GM12878 (cell line): ENCODE data around the gene FCER2. TPM values are rescaled to one million over a fixed set of nuclear protein-coding genes. Genes with fewer than 3 reads are reported as not detected.

Source experiments
- ATAC-seq: fragments of 200-7000 bp; cut with Tn5 transposase; 3 replicates; pipeline ENCODE4 v1.9.1; 2020; ENCODE audit warnings: mild to moderate bottlenecking, moderate library complexity
- BruUV-seq: library from RNA; stranded (reverse); fragments of 400-500 nt; replicated peaks from 2 replicates; lab custom pipeline; 2021; lab: Mats Ljungman, UMichigan
- CTCF ChIA-PET: fragments of 300-600 bp; sonication (Branson Sonifier 250); formaldehyde crosslinking; extraction: SDS; loops from one replicate; lab custom pipeline; 2021; ENCODE audit warnings: inconsistent platforms; lab: Yijun Ruan, JAX
- POLR2A ChIA-PET: fragments of 350-600 bp; formaldehyde crosslinking; extraction: SDS; loops from one replicate; lab custom pipeline; 2021; ENCODE audit warnings: inconsistent platforms; lab: Charles Lee
- RAD21 ChIA-PET: fragments of 300-600 bp; sonication (Branson Sonifier 250); formaldehyde crosslinking; loops from one replicate; lab custom pipeline; 2023; ENCODE audit warnings: antibody characterized with exemption; ENCODE audit not compliant: unreplicated experiment; lab: Charles Lee
- SMC1A ChIA-PET: fragments of 300-600 bp; sonication (Branson Sonifier 250); formaldehyde crosslinking; loops from one replicate; lab custom pipeline; 2023; ENCODE audit not compliant: unreplicated experiment, uncharacterized antibody; lab: Charles Lee
- DNase-seq: peaks from one replicate; pipeline ENCODE4 v3.0.0-alpha.2; 2011; ENCODE audit warnings: low read depth, low spot score
- FAIRE-seq: peaks from 3 replicates; lab custom pipeline; 2011; peaks lifted over from hg19 to GRCh38; lab: Jason Lieb, UNC
- H2AFZ ChIP-seq: 2 replicates; pipeline ENCODE4 v1.6.0; 2011; ENCODE audit warnings: low read depth, low read length, control low read depth; ENCODE audit not compliant: control insufficient read depth
- H3K27ac ChIP-seq: 2 replicates; pipeline ENCODE4 v1.5.1; 2011; ENCODE audit warnings: control low read depth; ENCODE audit not compliant: control insufficient read depth, insufficient read depth
- H3K27me3 ChIP-seq, 2 experiments: replicated peaks in 1 of 2; 2 replicates each; pipeline versions ENCODE4 v1.6.0 to v1.6.1; 2011; ENCODE audit warnings: low read length in 1 of 2; ENCODE audit not compliant: control insufficient read depth in 2 of 2, insufficient read depth in 2 of 2
- H3K36me3 ChIP-seq, 2 experiments: 2 replicates each; pipeline ENCODE4 v1.5.1; 2011; ENCODE audit warnings: low read length in 1 of 2; ENCODE audit not compliant: control insufficient read depth in 2 of 2, insufficient read depth in 2 of 2
- H3K4me1 ChIP-seq: 2 replicates; pipeline ENCODE4 v1.6.1; 2011; ENCODE audit warnings: mild to moderate bottlenecking, low read length, moderate library complexity, mixed read lengths; ENCODE audit not compliant: control insufficient read depth, insufficient read depth
- H3K4me2 ChIP-seq: 2 replicates; pipeline ENCODE4 v1.6.0; 2011; ENCODE audit warnings: control low read depth; ENCODE audit not compliant: control insufficient read depth, insufficient read depth
- H3K4me3 ChIP-seq: fragments of 200-600 bp; sonication (generic); 2 replicates; pipeline ENCODE4 v1.5.1; 2016
- H3K79me2 ChIP-seq: 2 replicates; pipeline ENCODE4 v1.6.0; 2011; ENCODE audit warnings: low read length; ENCODE audit not compliant: control insufficient read depth, insufficient read depth
- H3K9ac ChIP-seq: 2 replicates; pipeline ENCODE4 v1.8.0; 2011; ENCODE audit warnings: low read length, control low read depth, mixed read lengths; ENCODE audit not compliant: control insufficient read depth, insufficient read depth
- H3K9me3 ChIP-seq: replicated peaks from 3 replicates; pipeline ENCODE4 v1.5.1; 2011; ENCODE audit warnings: mild to moderate bottlenecking, low read length; ENCODE audit not compliant: control insufficient read depth, insufficient read depth
- H4K20me1 ChIP-seq: 2 replicates; pipeline ENCODE4 v1.6.0; 2011; ENCODE audit not compliant: control insufficient read depth, insufficient read depth
- ATF7 ChIP-seq: fragments of 450-650 bp; IDR thresholded peaks from 2 replicates; pipeline ENCODE4 v1.6.1; 2016; ENCODE audit warnings: low read depth, mild to moderate bottlenecking
- BHLHE40 ChIP-seq, 2 experiments: fragments of 450-650 bp in 1 of 2; IDR thresholded peaks; 2 replicates each; pipeline ENCODE4 v1.6.1; 2011 to 2017; ENCODE audit warnings: low read depth in 2 of 2, borderline replicate concordance in 1 of 2, improper control_type of control experiment in 1 of 2, low read length in 1 of 2, mild to moderate bottlenecking in 1 of 2
- E4F1 ChIP-seq: fragments of 450-650 bp; IDR thresholded peaks from 2 replicates; pipeline ENCODE4 v1.6.1; 2018; ENCODE audit warnings: borderline replicate concordance, mild to moderate bottlenecking; ENCODE audit not compliant: partially characterized antibody
- HDGF ChIP-seq: fragments of 450-650 bp; IDR thresholded peaks from 2 replicates; pipeline ENCODE4 v1.6.1; 2016; ENCODE audit warnings: antibody characterized with exemption
- NFXL1 ChIP-seq: fragments of 450-650 bp; IDR thresholded peaks from 2 replicates; pipeline ENCODE4 v1.6.1; 2017; ENCODE audit warnings: antibody characterized with exemption, mild to moderate bottlenecking, borderline replicate concordance
- PAX8 ChIP-seq: fragments of 450-650 bp; IDR thresholded peaks from 2 replicates; pipeline ENCODE4 v1.6.1; 2017; ENCODE audit warnings: mild to moderate bottlenecking, moderate library complexity
- PKNOX1 ChIP-seq: fragments of 450-650 bp; IDR thresholded peaks from 2 replicates; pipeline ENCODE4 v1.6.1; 2016; ENCODE audit warnings: mild to moderate bottlenecking
- POLR2A ChIP-seq: IDR thresholded peaks from 2 replicates; pipeline ENCODE4 v1.6.1; 2011; ENCODE audit warnings: low read depth, mild to moderate bottlenecking, low read length
- RELA ChIP-seq: fragments of 450-650 bp; IDR thresholded peaks from 2 replicates; pipeline ENCODE4 v1.8.0; 2014; ENCODE audit warnings: borderline replicate concordance; ENCODE audit not compliant: partially characterized antibody
- in situ Hi-C: fragments of 300-500 bp; cut with MboI; formaldehyde crosslinking; loops from 9 replicates; pipeline ENCODE4 v1.14.3; 2018; ENCODE audit warnings: mixed read lengths
- intact Hi-C: fragments of 100-400 bp; cut with micrococcal nuclease; formaldehyde crosslinking; loops from one replicate; pipeline ENCODE4 v1.14.2; 2022; ENCODE audit not compliant: unreplicated experiment
- polyA plus RNA-seq, 11 experiments: library from polyadenylated mRNA; depleted of rRNA in 4 of 11; unstranded in 6 of 11; stranded (reverse) in 5 of 11; fragments of >200 nt; fragmentation: Nextera tagmentation in 4 of 11; fragmentation: Illumina TruSeq in 1 of 11; extraction: Ambion mirVana in 4 of 11; extraction: Trizol in 1 of 11; gene quantifications; 1 replicate in 1 of 11; 2 replicates in 10 of 11; pipeline versions ENCODE4 v1.2.1 to v1.2.3, GENCODE V29; 2011 to 2016; ENCODE audit warnings: inconsistent platforms in 2 of 11, missing spikeins in 2 of 11, low read depth in 1 of 11
- total RNA-seq, 4 experiments: library from RNA; depleted of rRNA in 3 of 4; stranded (reverse); fragments of >200 nt in 3 of 4; fragmentation: Illumina TruSeq in 1 of 4; extraction: Trizol in 1 of 4; gene quantifications; 2 replicates each; pipeline versions ENCODE4 v1.2.1 to v1.2.3, GENCODE V29; 2013 to 2021
- TF ChIP-seq, protein P1 (sequence below): fragments of 450-650 bp; IDR thresholded peaks from 2 replicates; pipeline ENCODE4 v1.6.1; 2017; ENCODE audit warnings: borderline replicate concordance

Gene FCER2
- total and polyA plus RNA-seq, 10 of the 15 experiments (the other 5 are each of a cell fraction or from before 2014, with no cell fraction given): 44.0 to 424 (median 241) TPM

GRCh38 chr19:7691497-7691896, 10.4 kb downstream of the FCER2 start:
- ChIA-PET SMC1A (interaction anchor here (0.5 to 1.9 kb wide), 3 partner anchors 8 to 108 kb away, joined by 3 to 8 read pairs (median 4); no protein-coding TSS in a partner anchor), RAD21 (interaction anchor here (1.4 kb wide), 1 partner anchor 10 kb away, joined by 4 read pairs; the partner anchor contains the start of gene FCER2), CTCF (interaction anchor here (1.0 kb wide), 1 partner anchor 8 kb away, joined by 3 read pairs; no protein-coding TSS in a partner anchor), POLR2A (no interaction called here)
- H3K9me3 ChIP-seq: peaks cover 5% of the 10 kb centered on the region; the same call in 1 of the 3 replicates
- ATAC-seq: no peak
- H3K4me2 ChIP-seq: peak overlapping the region; percentile 45
- H3K9ac ChIP-seq: no peak overlapping the region
- in situ Hi-C loops (no loop called here), intact Hi-C loops (loop anchor here (5.0 kb wide), 1 partner anchor 61 kb away; no protein-coding TSS in a partner anchor)
- no peak overlapping the region for H2AFZ ChIP-seq
- H3K4me3 ChIP-seq: 0 out of 2 replicates have a peak overlapping the region, but pooled peaks have one; percentile 1
- BruUV-seq: no TSS peak
- DNase-seq: no peak
- H3K79me2 ChIP-seq: peaks cover 54% of the 10 kb centered on the region
- no peak overlapping the region for H3K27ac ChIP-seq
- H3K27me3 ChIP-seq: no peaks in the 10 kb centered on the region
- peaks cover 17 to 29% of the 10 kb centered on the region in 2 experiments; a peak in 3 of 4 replicates for H3K36me3 ChIP-seq
- peaks cover 31% of the 10 kb centered on the region for H3K4me1 ChIP-seq
- peaks cover 2% of the 10 kb centered on the region; the same call in 1 of the 2 replicates for H4K20me1 ChIP-seq
- FAIRE-seq: no peak
- TF ChIP-seq, protein P1, sequence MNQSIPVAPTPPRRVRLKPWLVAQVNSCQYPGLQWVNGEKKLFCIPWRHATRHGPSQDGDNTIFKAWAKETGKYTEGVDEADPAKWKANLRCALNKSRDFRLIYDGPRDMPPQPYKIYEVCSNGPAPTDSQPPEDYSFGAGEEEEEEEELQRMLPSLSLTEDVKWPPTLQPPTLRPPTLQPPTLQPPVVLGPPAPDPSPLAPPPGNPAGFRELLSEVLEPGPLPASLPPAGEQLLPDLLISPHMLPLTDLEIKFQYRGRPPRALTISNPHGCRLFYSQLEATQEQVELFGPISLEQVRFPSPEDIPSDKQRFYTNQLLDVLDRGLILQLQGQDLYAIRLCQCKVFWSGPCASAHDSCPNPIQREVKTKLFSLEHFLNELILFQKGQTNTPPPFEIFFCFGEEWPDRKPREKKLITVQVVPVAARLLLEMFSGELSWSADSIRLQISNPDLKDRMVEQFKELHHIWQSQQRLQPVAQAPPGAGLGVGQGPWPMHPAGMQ: peak; percentile 48; the same call in 1 of the 2 replicates
- TF ChIP-seq POLR2A: 0 out of 2 replicates have a peak, but pooled peaks have one; percentile 5
- no peak for TF ChIP-seq RELA
- TF ChIP-seq ATF7: peak; percentile 94
- no peak for TF ChIP-seq E4F1
- TF ChIP-seq HDGF: peak; percentile 88
- TF ChIP-seq BHLHE40 (IDR thresholded peaks at IDR 0.05; ENCODE audit: borderline replicate concordance in 1 of 2, low read depth in 2 of 2, low read length in 1 of 2): peak in 1 of 2 experiments; percentile 9; a peak in 1 of 4 replicates
- TF ChIP-seq PAX8: no peak
- no peak for TF ChIP-seq NFXL1
- TF ChIP-seq PKNOX1: peak; percentile 28; the same call in 1 of the 2 replicates
